ENCODE results near the gene CNTN1. TPM values are rescaled to one million over a fixed set of nuclear protein-coding genes. Genes with fewer than 3 reads are reported as not detected.
A peak's percentile ranks its signal among the peaks of the same experiment; 100 is the strongest.

Gene CNTN1
- polyA plus RNA-seq, 1 of the 3 experiments (the other 2 are of a cell fraction), result 0.13 TPM

DNA sequence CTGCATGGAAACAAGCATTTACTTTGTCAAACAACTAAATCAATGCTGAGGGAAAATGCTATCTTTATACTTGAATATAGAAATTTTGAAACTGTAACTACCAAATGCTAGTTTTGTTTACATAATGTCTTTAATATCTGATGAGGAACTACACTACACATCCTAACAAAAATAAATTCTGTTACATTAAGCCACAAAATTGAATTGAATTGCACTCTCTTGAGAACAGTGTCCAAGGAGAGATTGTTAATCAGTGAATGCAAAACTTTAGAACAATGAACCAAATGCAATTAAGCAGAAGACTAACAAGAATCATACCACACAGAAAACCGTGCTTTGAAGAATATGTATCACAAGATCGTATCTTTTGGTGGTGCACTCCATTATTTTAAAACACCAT, 141.6 kb downstream of the CNTN1 start (continued):
- no peak for TF ChIP-seq EP300 (IDR thresholded peaks at IDR 0.05; ENCODE audit: borderline replicate concordance in 1 of 2, low read depth in 1 of 2, low read length in 1 of 2)
- no peak for TF ChIP-seq TEAD4 (IDR thresholded peaks at IDR 0.05; ENCODE audit: borderline replicate concordance, insufficient read depth)
- no peak for TF ChIP-seq SMC3 (IDR thresholded peaks at IDR 0.05; ENCODE audit: low read depth, low read length)
- TF ChIP-seq MXI1 (IDR thresholded peaks at IDR 0.05; ENCODE audit: low read depth, low read length), result no peak
- TF ChIP-seq POLR2AphosphoS5 (IDR thresholded peaks at IDR 0.05; ENCODE audit: low read depth, low read length), result no peak

- Histone ChIP-seq H3K4me1 (ENCODE audit: control insufficient read depth in 1 of 2, insufficient read depth in 2 of 2, low read depth in 1 of 2, low read length in 1 of 2) (peaks cover 0 to 2% of the 10 kb centered on the region in 2 experiments; a peak in 2 of 4 replicates), H3K9ac (no peak overlapping the region), H3K36me3 (replicated peaks in 1 of 2; ENCODE audit: control insufficient read depth in 1 of 2, insufficient read depth in 2 of 2, low read length in 1 of 2) (no peaks in the 10 kb centered on the region), H3K4me3 (ENCODE audit: low read depth in 2 of 2, low read length in 1 of 2) (no peak overlapping the region), H4K20me1 (ENCODE audit: insufficient read depth) (no peaks in the 10 kb centered on the region), H3K4me2 (no peak overlapping the region), H3K9me3 (no peaks in the 10 kb centered on the region), H3K27ac (ENCODE audit: low read depth in 2 of 2, low read length in 1 of 2) (peak overlapping the region in 1 of 2 experiments; percentile 1; a peak in 1 of 4 replicates), H3K27me3 (ENCODE audit: insufficient read depth) (no peaks in the 10 kb centered on the region), H2AFZ (ENCODE audit: low read depth) (no peak overlapping the region; the same call in 1 of the 2 replicates), H3K79me2 (ENCODE audit: insufficient read depth) (no peaks in the 10 kb centered on the region), H3F3A (replicated peaks; ENCODE audit: insufficient read depth) (no peaks in the 10 kb centered on the region), H3K9me2 (no peaks in the 10 kb centered on the region)
- CTCF ChIA-PET, result no interaction called here
- DNase-seq, result peak; percentile 12
- TF ChIP-seq IRF3 (IDR thresholded peaks at IDR 0.05; ENCODE audit: low read depth, low read length) (no peak), MXI1 (IDR thresholded peaks at IDR 0.05; ENCODE audit: low read depth, low read length) (no peak), TAF1 (IDR thresholded peaks at IDR 0.05; ENCODE audit: borderline replicate concordance, low read depth, low read length) (no peak), RCOR1 (IDR thresholded peaks at IDR 0.05; ENCODE audit: low read length) (no peak), MEF2A (IDR thresholded peaks at IDR 0.05; ENCODE audit: borderline replicate concordance, low read depth) (no peak), RAD21 (IDR thresholded peaks at IDR 0.05; ENCODE audit: low read length) (no peak), TEAD4 (IDR thresholded peaks at IDR 0.05; ENCODE audit: borderline replicate concordance, insufficient read depth) (no peak), YY1 (IDR thresholded peaks at IDR 0.05; ENCODE audit: low read depth) (no peak), EP300 (IDR thresholded peaks at IDR 0.05; ENCODE audit: borderline replicate concordance in 1 of 2, low read depth in 1 of 2, low read length in 1 of 2) (no peak), USF2 (IDR thresholded peaks at IDR 0.05; ENCODE audit: borderline replicate concordance, low read depth, low read length) (no peak), TCF12 (IDR thresholded peaks at IDR 0.05) (no peak), FOXJ3 (CRISPR knock-in tag; IDR thresholded peaks at IDR 0.05) (no peak), FOXM1 (IDR thresholded peaks at IDR 0.05; ENCODE audit: low read depth) (no peak)
- TF ChIP-seq, protein P1, sequence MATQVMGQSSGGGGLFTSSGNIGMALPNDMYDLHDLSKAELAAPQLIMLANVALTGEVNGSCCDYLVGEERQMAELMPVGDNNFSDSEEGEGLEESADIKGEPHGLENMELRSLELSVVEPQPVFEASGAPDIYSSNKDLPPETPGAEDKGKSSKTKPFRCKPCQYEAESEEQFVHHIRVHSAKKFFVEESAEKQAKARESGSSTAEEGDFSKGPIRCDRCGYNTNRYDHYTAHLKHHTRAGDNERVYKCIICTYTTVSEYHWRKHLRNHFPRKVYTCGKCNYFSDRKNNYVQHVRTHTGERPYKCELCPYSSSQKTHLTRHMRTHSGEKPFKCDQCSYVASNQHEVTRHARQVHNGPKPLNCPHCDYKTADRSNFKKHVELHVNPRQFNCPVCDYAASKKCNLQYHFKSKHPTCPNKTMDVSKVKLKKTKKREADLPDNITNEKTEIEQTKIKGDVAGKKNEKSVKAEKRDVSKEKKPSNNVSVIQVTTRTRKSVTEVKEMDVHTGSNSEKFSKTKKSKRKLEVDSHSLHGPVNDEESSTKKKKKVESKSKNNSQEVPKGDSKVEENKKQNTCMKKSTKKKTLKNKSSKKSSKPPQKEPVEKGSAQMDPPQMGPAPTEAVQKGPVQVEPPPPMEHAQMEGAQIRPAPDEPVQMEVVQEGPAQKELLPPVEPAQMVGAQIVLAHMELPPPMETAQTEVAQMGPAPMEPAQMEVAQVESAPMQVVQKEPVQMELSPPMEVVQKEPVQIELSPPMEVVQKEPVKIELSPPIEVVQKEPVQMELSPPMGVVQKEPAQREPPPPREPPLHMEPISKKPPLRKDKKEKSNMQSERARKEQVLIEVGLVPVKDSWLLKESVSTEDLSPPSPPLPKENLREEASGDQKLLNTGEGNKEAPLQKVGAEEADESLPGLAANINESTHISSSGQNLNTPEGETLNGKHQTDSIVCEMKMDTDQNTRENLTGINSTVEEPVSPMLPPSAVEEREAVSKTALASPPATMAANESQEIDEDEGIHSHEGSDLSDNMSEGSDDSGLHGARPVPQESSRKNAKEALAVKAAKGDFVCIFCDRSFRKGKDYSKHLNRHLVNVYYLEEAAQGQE (IDR thresholded peaks at IDR 0.05; ENCODE audit: low read depth, low read length), result no peak
- POLR2A ChIA-PET, result no interaction called here
- 27% methylated on average over 5 of the region's 5 CpGs for WGBS (ENCODE audit: low lambda C conversion rate)
Observed at GRCh38 chr12:40834321-40834720, 142.1 kb downstream of the CNTN1 start.
